Activated naive CD4-positive, alpha-beta T cell treated with anti-CD3 and anti-CD28 coated beads, Interleukin-2, amount 50 U/mL, for 24 hours (primary cell): ENCODE data around the gene RTF2.

Source experiments
- H3K27ac Mint-ChIP-seq: one replicate; pipeline ENCODE4 v1.8.0; 2021; ENCODE audit warnings: mild to moderate bottlenecking, mixed read lengths
- H3K27me3 Mint-ChIP-seq: one replicate; pipeline ENCODE4 v1.8.0; 2021; ENCODE audit warnings: mixed read lengths
- H3K36me3 Mint-ChIP-seq: one replicate; pipeline ENCODE4 v1.8.0; 2021; ENCODE audit warnings: mixed read lengths
- H3K4me1 Mint-ChIP-seq: one replicate; pipeline ENCODE4 v1.8.0; 2021; ENCODE audit warnings: mixed read lengths
- H3K4me3 Mint-ChIP-seq: one replicate; pipeline ENCODE4 v1.8.0; 2021; ENCODE audit warnings: mild to moderate bottlenecking, mixed read lengths
- H3K9me3 Mint-ChIP-seq: one replicate; pipeline ENCODE4 v1.8.0; 2021; ENCODE audit warnings: mixed read lengths

The RTF2 gene

DNA sequence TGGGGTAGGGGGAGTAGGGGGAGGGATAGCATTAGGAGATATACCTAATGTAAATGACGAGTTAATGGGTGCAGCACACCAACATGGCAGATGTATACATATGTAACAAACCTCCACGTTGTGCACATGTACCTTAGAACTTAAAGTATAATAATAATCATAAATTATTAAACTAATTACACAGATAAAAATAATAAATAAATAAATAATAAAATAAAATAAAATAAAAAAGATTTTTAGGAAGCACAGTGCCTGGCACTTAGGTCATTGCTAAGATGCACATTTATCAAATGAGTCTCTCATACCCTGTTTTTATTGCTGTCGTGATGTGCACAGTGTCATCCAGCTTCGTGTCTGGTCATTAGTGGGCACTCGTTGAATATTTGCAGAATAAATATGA lies 19.0 kb upstream of the RTF2 start:
- Mint-ChIP-seq H3K36me3 (peaks cover 15% of the 10 kb centered on the region), H3K4me3 (no peak overlapping the region), H3K4me1 (peaks cover 3% of the 10 kb centered on the region), H3K27ac (no peak overlapping the region), H3K27me3 (no peaks in the 10 kb centered on the region), H3K9me3 (no peaks in the 10 kb centered on the region)

- no peaks in the 10 kb centered on the region for H3K27me3 Mint-ChIP-seq
- no peaks in the 10 kb centered on the region for H3K9me3 Mint-ChIP-seq
- no peak overlapping the region for H3K4me3 Mint-ChIP-seq
- H3K4me1 Mint-ChIP-seq: peaks cover 11% of the 10 kb centered on the region
- H3K36me3 Mint-ChIP-seq: peaks cover 14% of the 10 kb centered on the region
- H3K27ac Mint-ChIP-seq: peak overlapping the region; percentile 36
These were observed 17.2 kb upstream of the RTF2 start for GRCh38 chr20:56451056-56451765.

- no peak overlapping the region for H3K4me3 Mint-ChIP-seq
- peaks cover 9% of the 10 kb centered on the region for H3K36me3 Mint-ChIP-seq
- peaks cover 11% of the 10 kb centered on the region for H3K4me1 Mint-ChIP-seq
- H3K27ac Mint-ChIP-seq: no peak overlapping the region
- H3K9me3 Mint-ChIP-seq: no peaks in the 10 kb centered on the region
- no peaks in the 10 kb centered on the region for H3K27me3 Mint-ChIP-seq
These were observed 15.1 kb upstream of the RTF2 start for GRCh38 chr20:56453352-56453751.

DNA sequence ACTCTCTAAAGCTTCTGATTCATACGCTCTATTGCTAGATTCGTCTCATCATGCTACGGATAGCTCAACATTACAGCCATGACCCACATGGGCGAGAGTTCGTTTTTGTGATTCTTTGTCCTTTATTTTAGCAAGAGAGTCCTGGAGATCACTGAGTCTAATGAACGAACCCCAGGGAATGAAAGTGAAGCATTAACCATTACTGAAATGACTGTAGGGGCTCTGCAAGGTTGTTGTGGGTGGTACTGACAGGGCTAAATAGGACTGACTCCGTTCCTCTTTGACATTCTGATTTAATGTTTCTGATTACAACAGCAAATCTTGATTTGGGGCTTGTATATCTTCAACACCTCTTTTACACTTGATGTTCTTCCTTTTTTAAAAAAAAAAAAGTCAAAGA lies 13.7 kb upstream of the RTF2 start:
- Mint-ChIP-seq H3K27ac (peak overlapping the region; percentile 74), H3K27me3 (no peaks in the 10 kb centered on the region), H3K4me1 (peaks cover 11% of the 10 kb centered on the region), H3K4me3 (no peak overlapping the region), H3K9me3 (no peaks in the 10 kb centered on the region), H3K36me3 (peaks cover 7% of the 10 kb centered on the region)

- no peaks in the 10 kb centered on the region for H3K27me3 Mint-ChIP-seq
- no peak overlapping the region for H3K27ac Mint-ChIP-seq
- no peak overlapping the region for H3K4me3 Mint-ChIP-seq
- H3K9me3 Mint-ChIP-seq: no peaks in the 10 kb centered on the region
- peaks cover 30% of the 10 kb centered on the region for H3K4me1 Mint-ChIP-seq
- H3K36me3 Mint-ChIP-seq: peaks cover 2% of the 10 kb centered on the region
These were observed 10.1 kb upstream of the RTF2 start for GRCh38 chr20:56458206-56458821.

DNA sequence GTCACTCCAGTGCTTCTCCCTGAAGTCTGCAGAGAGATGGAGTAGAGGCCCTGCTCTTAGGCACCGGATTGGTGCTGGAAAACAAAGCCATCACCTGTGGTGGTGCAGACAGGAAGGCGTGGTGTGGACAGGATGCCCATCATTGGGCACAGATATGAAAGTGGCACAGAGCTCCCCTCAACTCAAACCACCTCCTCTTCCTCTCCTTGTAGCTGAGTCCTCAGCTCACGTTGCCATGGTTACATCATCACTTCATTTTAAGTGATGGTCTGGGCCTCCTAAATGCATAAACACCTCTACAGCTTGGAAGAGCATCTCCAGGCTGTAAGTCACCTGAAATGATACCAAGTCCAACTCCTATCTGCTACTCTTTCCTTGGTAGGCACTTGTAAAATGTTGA lies 8.0 kb upstream of the RTF2 start:
- Mint-ChIP-seq H3K36me3 (peaks cover 2% of the 10 kb centered on the region), H3K9me3 (no peaks in the 10 kb centered on the region), H3K27ac (peak overlapping the region; percentile 55), H3K27me3 (no peaks in the 10 kb centered on the region), H3K4me1 (peaks cover 29% of the 10 kb centered on the region), H3K4me3 (no peak overlapping the region)

- peaks cover 29% of the 10 kb centered on the region for H3K4me1 Mint-ChIP-seq
- no peak overlapping the region for H3K27ac Mint-ChIP-seq
- no peaks in the 10 kb centered on the region for H3K36me3 Mint-ChIP-seq
- H3K27me3 Mint-ChIP-seq: no peaks in the 10 kb centered on the region
- H3K9me3 Mint-ChIP-seq: no peaks in the 10 kb centered on the region
- H3K4me3 Mint-ChIP-seq: no peak overlapping the region
These were observed 6.9 kb upstream of the RTF2 start for GRCh38 chr20:56461576-56461975.

- Mint-ChIP-seq H3K27me3 (no peaks in the 10 kb centered on the region), H3K4me3 (no peak overlapping the region), H3K27ac (peak overlapping the region; percentile 55), H3K9me3 (no peaks in the 10 kb centered on the region), H3K36me3 (no peaks in the 10 kb centered on the region), H3K4me1 (peaks cover 35% of the 10 kb centered on the region)
These were observed 5.0 kb upstream of the RTF2 start for GRCh38 chr20:56463428-56463827.

DNA sequence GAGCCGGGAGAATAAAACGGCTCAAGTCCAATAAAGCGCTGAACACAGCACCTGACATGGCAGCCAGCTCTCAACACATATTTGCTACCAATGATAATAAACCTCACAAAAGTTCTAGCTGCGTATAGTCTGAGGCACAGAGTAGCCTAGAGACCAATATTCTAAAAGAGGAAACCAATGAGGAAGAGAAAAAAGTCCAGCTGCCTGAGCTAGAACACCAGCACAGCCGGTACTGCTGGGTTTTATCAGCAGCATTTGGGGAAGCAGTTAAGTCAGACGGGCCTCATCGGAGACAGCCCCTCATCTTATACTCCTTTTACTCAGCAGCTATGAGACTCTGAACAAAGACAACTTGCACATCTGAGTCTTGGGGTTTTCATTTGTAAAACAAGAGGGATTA lies 2.4 kb upstream of the RTF2 start:
- H3K36me3 Mint-ChIP-seq: peaks cover 2% of the 10 kb centered on the region
- H3K4me3 Mint-ChIP-seq: no peak overlapping the region
- H3K4me1 Mint-ChIP-seq: peaks cover 47% of the 10 kb centered on the region
- no peak overlapping the region for H3K27ac Mint-ChIP-seq
- H3K9me3 Mint-ChIP-seq: no peaks in the 10 kb centered on the region
- no peaks in the 10 kb centered on the region for H3K27me3 Mint-ChIP-seq

DNA sequence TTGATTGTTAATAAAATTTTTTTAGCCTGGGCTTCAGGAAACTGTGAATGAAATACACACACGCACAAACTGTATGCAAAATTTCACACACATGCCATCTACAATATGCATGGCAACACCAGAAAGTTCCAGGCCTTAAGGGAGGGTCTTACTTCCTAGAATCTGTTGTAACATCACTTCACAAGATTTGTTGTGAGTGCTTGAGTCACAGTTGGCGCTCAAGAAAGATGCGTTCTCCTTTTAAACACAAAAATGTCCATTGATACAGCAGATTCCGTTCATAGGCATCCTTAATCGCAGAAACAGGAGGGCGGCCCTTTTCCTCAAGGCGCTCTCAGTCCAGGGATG lies 485 bp upstream of the RTF2 start:
- H3K9me3 Mint-ChIP-seq: no peaks in the 10 kb centered on the region
- no peaks in the 10 kb centered on the region for H3K27me3 Mint-ChIP-seq
- peak overlapping the region; percentile 100 for H3K27ac Mint-ChIP-seq
- H3K4me1 Mint-ChIP-seq: peaks cover 42% of the 10 kb centered on the region
- H3K36me3 Mint-ChIP-seq: peaks cover 2% of the 10 kb centered on the region
- H3K4me3 Mint-ChIP-seq: peak overlapping the region; percentile 100

- Mint-ChIP-seq H3K36me3 (peaks cover 2% of the 10 kb centered on the region), H3K27ac (peak overlapping the region; percentile 100), H3K4me3 (peak overlapping the region; percentile 100), H3K4me1 (peaks cover 30% of the 10 kb centered on the region), H3K27me3 (no peaks in the 10 kb centered on the region), H3K9me3 (no peaks in the 10 kb centered on the region)
These were observed 636 bp downstream of the RTF2 start for GRCh38 chr20:56469077-56469449.

DNA sequence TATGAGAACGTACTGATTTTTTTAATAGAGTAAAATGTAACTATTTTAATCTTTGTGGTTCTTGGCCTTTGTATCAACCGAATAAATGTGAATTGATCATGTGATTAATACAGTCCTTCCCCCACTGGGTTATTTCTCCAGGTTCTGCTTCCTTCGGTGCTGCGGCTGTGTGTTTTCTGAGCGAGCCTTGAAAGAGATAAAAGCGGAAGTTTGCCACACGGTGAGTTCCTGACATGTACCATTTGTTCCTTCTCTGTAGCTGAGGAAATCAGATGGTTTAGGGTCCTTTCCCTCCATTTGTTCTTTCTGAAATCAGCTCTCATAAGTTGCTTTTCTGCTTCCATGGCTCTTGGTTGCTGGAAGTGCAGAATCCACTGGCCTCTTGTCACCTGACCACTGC lies 15.5 kb downstream of the RTF2 start:
- Mint-ChIP-seq H3K9me3 (no peaks in the 10 kb centered on the region), H3K27me3 (no peaks in the 10 kb centered on the region), H3K36me3 (peaks cover 15% of the 10 kb centered on the region), H3K27ac (peak overlapping the region; percentile 86), H3K4me3 (peak overlapping the region; percentile 79), H3K4me1 (peaks cover 59% of the 10 kb centered on the region)

- H3K36me3 Mint-ChIP-seq: peaks cover 15% of the 10 kb centered on the region
These were observed 18.8 kb downstream of the RTF2 start for GRCh38 chr20:56487216-56487615.

DNA sequence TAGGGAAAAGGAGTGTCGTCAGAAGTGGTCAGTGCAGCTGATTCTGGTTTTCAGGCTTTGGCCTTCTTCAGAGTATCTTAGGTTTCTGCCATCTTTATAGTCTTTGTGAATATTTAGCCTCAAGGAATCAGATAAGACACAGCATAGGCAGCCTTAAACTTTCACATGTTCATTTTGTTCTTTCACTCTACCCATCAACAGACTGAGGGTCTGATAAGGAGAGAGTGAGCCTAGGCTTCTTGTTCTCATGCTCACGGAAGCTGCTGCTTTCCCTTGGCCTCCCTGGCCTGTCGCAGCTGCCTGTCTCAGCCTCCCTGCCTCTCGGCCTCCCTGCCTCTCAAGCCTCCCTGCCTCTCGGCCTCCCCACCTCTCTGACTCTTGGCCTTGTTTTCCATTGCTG lies 20.1 kb downstream of the RTF2 start:
- Mint-ChIP-seq H3K9me3 (no peaks in the 10 kb centered on the region), H3K27me3 (no peaks in the 10 kb centered on the region), H3K27ac (no peak overlapping the region), H3K4me1 (peaks cover 32% of the 10 kb centered on the region), H3K36me3 (peaks cover 15% of the 10 kb centered on the region), H3K4me3 (no peak overlapping the region)

More at GRCh38 chr20:56487216-56487615, 18.8 kb downstream of the RTF2 start:
- Mint-ChIP-seq H3K27me3 (no peaks in the 10 kb centered on the region), H3K4me1 (peaks cover 44% of the 10 kb centered on the region), H3K4me3 (no peak overlapping the region), H3K9me3 (no peaks in the 10 kb centered on the region), H3K27ac (no peak overlapping the region)

GRCh38 chr20:56501116-56501515 lies 32.7 kb downstream of the RTF2 start:
- Mint-ChIP-seq H3K27ac (no peak overlapping the region), H3K9me3 (no peaks in the 10 kb centered on the region), H3K4me3 (no peak overlapping the region), H3K4me1 (peaks cover 22% of the 10 kb centered on the region), H3K27me3 (no peaks in the 10 kb centered on the region), H3K36me3 (peaks cover 13% of the 10 kb centered on the region)

DNA sequence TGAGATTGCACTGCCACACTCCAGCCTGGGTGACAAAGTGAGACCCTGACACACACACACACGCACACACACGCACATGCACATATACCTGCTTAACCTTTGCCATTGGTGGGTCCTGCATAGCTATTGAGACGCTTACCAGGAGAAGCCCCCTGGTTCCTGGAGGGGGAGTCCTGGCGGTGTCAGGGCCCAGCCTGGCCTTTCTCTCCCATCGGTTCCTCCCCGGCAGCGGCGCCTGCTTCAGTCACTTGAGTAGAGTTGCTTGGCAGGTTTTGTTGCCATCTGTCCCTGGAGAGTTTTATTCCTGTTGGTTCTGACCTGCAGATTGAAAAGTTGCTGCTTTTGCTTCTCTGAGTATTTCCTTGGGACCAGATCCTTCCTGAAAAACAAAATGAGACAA lies 35.5 kb downstream of the RTF2 start:
- no peaks in the 10 kb centered on the region for H3K9me3 Mint-ChIP-seq
- H3K36me3 Mint-ChIP-seq: no peaks in the 10 kb centered on the region
- H3K27ac Mint-ChIP-seq: no peak overlapping the region
- H3K27me3 Mint-ChIP-seq: no peaks in the 10 kb centered on the region
- no peak overlapping the region for H3K4me3 Mint-ChIP-seq
- peaks cover 32% of the 10 kb centered on the region for H3K4me1 Mint-ChIP-seq
